GM18502 (cell line): Measurements from ENCODE around the gene MYH7B.

Experiments
- ATAC-seq: cut with Tn5 transposase; IDR thresholded peaks from one replicate; pipeline ENCODE4 v1.9.1; 2021; ENCODE audit warnings: mild to moderate bottlenecking; ENCODE audit not compliant: unreplicated experiment, poor library complexity

MYH7B gene

DNA sequence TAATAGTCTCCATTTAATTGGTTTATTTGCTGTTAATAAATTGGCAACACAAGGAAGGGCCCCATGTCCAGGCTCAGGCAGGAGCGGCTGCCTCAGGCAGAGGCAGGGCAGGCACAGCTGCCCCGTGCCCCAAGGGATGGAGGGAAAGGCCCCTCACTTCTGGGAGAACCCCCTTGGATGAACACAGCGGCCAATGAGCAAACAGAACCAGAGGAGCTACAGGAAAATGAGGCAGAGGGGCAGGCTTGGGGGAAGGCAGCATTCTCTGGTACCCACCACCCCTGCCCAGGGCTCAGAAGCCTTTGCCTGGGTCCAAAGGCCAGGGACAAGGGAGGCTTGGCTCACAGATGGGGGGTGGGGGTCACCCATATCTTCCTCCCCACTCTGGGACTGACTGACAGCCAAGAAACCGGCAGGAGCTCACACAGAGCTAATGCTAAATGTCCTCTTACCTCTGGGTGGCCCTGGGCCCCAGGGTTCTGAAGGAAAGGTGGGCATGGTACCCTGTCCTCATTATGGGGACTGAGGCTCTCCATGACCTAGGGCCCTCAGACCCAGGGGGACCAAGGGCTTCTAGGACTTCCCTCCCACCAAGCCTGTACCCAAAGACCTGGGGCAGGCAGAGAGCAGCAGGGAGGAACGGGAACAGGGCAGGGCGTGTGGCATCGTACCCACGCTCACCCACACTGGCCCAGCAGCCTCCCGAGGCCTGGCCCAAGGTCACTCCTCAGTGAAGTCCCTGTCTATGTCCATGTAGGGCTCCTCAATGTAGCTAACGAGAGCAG lies 47.0 kb downstream of the MYH7B start:
- no peak for ATAC-seq

DNA sequence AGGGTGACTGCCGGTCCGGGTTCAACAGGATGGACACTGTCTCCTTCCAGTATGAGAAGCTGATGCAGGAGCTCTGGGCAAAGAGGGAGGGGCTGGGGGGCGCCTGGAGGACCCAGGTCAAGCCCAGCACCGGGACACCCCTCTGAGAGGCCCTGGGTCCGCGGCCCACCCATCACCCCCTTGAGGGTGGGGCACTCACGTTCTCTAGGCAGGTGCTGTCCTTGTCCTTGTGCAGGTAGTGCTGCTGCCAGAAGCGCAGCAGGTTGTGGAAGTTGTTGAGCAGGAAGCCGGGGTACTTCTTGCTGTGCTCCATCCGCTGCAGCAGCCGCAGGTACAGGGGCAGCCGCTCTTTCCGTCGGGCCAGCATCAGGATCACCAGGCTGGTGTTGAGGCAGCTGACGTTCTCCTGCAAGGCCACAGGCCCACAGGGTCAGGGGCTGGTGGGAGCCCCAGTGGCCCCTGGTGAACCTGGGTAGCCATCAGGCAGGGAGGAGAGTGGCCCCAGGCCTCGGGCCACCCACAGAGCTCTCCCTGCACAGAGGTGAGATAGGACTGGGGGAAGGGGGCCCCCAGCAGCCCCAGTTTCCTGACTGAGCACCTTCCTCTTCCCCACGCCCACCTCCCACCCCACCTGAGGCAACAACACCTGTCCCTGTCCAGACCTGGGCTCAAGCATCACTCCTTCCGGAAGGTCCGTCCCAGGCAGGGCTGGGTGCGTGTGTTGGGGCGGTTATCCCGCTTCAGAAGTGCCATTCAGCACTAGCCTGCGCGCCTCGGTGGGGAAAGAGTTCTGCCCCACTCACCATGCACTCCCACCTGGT lies 47.8 kb downstream of the MYH7B start:
- no peak for ATAC-seq

DNA sequence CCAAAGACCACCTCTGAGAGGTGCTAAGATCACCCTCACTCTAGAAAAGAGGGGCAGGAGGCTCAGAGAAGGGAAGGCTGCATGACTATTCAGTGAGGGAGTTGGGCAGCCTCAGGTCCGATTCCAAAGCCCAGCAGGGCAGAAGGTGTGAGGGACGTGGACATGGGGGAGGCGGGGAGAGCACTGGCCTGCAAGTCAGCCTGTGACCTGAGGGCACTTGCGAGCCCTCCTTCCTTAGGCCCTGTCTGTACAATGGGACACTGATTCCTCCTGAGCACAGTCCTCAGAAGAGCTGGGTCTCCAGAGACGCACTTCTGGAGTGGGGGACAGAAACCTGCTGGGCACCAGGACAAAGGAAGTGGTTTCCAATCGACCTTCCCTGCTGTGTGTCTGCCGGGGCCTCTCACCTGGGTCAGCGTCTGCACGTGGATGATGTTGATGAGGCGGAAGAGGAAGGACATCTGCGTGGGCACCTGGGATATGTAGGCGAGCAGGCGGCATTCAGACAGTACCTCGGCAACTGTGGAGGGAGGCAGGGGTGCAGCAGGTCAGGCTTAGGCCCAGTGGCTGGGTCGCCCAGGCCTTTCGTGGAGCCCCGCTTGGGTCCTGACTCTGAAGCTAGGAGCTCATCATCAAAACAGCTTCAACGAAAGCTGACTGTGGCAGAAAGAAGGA lies 48.5 kb downstream of the MYH7B start:
- no peak for ATAC-seq

DNA sequence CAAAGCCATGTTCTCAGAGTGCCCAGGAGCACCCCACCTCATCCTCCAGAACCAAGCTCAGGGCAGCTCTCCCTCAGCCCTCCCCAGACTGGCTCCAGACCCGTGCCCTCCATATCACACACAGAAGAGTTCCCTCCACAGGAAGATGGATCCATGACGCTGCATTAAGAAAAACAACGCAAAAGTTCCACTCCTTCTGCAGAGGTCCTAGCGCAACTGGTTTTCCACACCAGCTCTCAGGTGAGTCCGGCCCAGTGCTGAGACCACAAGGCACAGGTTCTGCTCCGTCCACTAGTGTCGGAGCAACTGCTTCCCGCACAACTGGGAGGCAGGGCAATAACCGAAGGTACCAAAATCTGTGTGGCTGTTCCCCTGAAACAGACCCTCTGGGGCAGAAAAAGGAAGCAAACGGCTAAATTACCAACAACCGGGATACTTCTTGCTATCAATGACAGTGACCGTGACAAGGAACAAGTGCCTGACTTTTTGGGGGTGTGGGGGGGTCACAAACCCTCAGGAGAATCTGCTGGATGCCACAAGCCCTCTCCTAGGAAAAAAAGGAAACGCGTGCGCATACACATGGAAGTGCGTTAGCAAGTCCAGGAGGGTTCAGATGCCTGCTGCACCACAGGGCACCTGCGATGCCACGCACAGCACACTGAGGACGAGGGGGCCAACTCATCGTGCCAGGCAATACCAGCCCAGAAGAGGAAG lies 49.2 kb downstream of the MYH7B start:
- ATAC-seq = no peak
